A549 (cell line): ENCODE measurements around the gene HCFC1R1. TPM values are rescaled to one million over a fixed set of nuclear protein-coding genes. Genes with fewer than 3 reads are reported as not detected.
"Not testable (repeated sequence)": the region's sequence is repeated elsewhere in the genome, so short reads cannot be mapped to it uniquely, and the experiment has no call there.

Experiments used
- ATAC-seq, 2 experiments: fragments of 200-7000 bp in 1 of 2; fragments of >200 bp in 1 of 2; cut with Nextera tagmentation in 1 of 2; cut with Tn5 transposase in 1 of 2; 3 replicates each; pipeline versions ENCODE4 v1.8.0 to v1.9.1; 2018 to 2020; ENCODE audit warnings: mild to moderate bottlenecking in 1 of 2, moderate library complexity in 1 of 2
- CTCF ChIA-PET: fragments of 300-600 bp; sonication (Branson Sonifier 250); formaldehyde crosslinking; extraction: SDS; loops from one replicate; lab custom pipeline; 2021; ENCODE audit warnings: antibody characterized with exemption, inconsistent platforms; lab: Yijun Ruan, JAX
- POLR2A ChIA-PET: fragments of 350-600 bp; formaldehyde crosslinking; extraction: SDS; loops from one replicate; lab custom pipeline; 2021; ENCODE audit warnings: antibody characterized with exemption, inconsistent platforms; lab: Yijun Ruan, JAX
- DNase-seq, 2 experiments: peaks; one replicate each; pipeline versions ENCODE4 v3.0.0 to v3.0.0-alpha.2; 2011 to 2016; ENCODE audit warnings: low read depth in 1 of 2, low spot score in 1 of 2
- FAIRE-seq: peaks from 2 replicates; lab custom pipeline; 2011; peaks lifted over from hg19 to GRCh38; lab: Jason Lieb, UNC
- H3K27ac ChIP-seq, 2 experiments: fragments of >200 bp; sonication (Bioruptor Twin); formaldehyde crosslinking; 3 replicates each; pipeline ENCODE4 v1.5.1; 2016 to 2017
- H3K4me1 ChIP-seq: fragments of >200 bp; sonication (Bioruptor Twin); formaldehyde crosslinking; 3 replicates; pipeline ENCODE4 v1.6.1; 2016
- H3K4me2 ChIP-seq: fragments of >200 bp; sonication (Bioruptor Twin); formaldehyde crosslinking; 3 replicates; pipeline ENCODE4 v1.6.1; 2016
- H3K4me3 ChIP-seq: fragments of >200 bp; sonication (Bioruptor Twin); formaldehyde crosslinking; 3 replicates; pipeline ENCODE4 v1.5.1; 2016
- H3K9me3 ChIP-seq: fragments of >200 bp; sonication (Bioruptor Twin); formaldehyde crosslinking; 3 replicates; pipeline ENCODE4 v1.6.1; 2016
- CHD2 ChIP-seq: fragments of 150-350 bp; IDR thresholded peaks from 2 replicates; pipeline ENCODE4 v1.6.1; 2014; ENCODE audit warnings: low read length; ENCODE audit not compliant: partially characterized antibody
- FOXS1 ChIP-seq: fragments of 250-450 bp; sonication (Bioruptor Pico); IDR thresholded peaks from 2 replicates; pipeline ENCODE4 v1.5.0; 2020; ENCODE audit warnings: mild to moderate bottlenecking, moderate library complexity
- HES2 ChIP-seq: fragments of >200 bp; sonication (Bioruptor Twin); formaldehyde crosslinking; IDR thresholded peaks from 2 replicates; pipeline ENCODE4 v1.6.1; 2016
- JUN ChIP-seq, 2 experiments: fragments of >200 bp; sonication (Bioruptor Twin); formaldehyde crosslinking; IDR thresholded peaks; 2 replicates in 1 of 2; 3 replicates in 1 of 2; pipeline ENCODE4 v1.6.1; 2016 to 2017
- MAFK ChIP-seq: fragments of 450-650 bp; IDR thresholded peaks from 2 replicates; pipeline ENCODE4 v1.6.1; 2014; ENCODE audit not compliant: partially characterized antibody
- NR3C1 ChIP-seq: fragments of >200 bp; sonication (Bioruptor Twin); formaldehyde crosslinking; IDR thresholded peaks from 3 replicates; pipeline ENCODE4 v1.6.1; 2017
- POLR2AphosphoS2 ChIP-seq: conservative IDR thresholded peaks from 2 replicates; pipeline ENCODE4 v1.6.1; 2012; ENCODE audit warnings: low read length, improper control_type of control experiment, inconsistent platforms
- RARB ChIP-seq: fragments of 250-450 bp; sonication (Bioruptor Pico); IDR thresholded peaks from 2 replicates; pipeline ENCODE4 v1.8.0; 2021; ENCODE audit warnings: mild to moderate bottlenecking, moderate library complexity
- RNF2 ChIP-seq: fragments of 200-600 bp; sonication (generic); IDR thresholded peaks from 2 replicates; pipeline ENCODE4 v1.6.1; 2016; ENCODE audit warnings: low read depth, mild to moderate bottlenecking, antibody characterized with exemption, moderate library complexity, borderline replicate concordance
- TFCP2L1 ChIP-seq: fragments of 250-450 bp; sonication (Bioruptor Pico); IDR thresholded peaks from 2 replicates; pipeline ENCODE4 v1.5.0; 2021; ENCODE audit warnings: mild to moderate bottlenecking
- TP53 ChIP-seq: fragments of 250-450 bp; sonication (Bioruptor Pico); IDR thresholded peaks from 2 replicates; pipeline ENCODE4 v1.5.0; 2021; ENCODE audit warnings: mild to moderate bottlenecking, moderate library complexity
- ZSCAN20 ChIP-seq: fragments of 250-450 bp; sonication (Bioruptor Pico); IDR thresholded peaks from 2 replicates; pipeline ENCODE4 v1.8.0; 2022; ENCODE audit warnings: mild to moderate bottlenecking, moderate library complexity
- WGBS: methylation state at CpG from one replicate; pipeline ENCODE4 v1.1.6; 2017; ENCODE audit errors: missing lambda C conversion rate; 5-methylcytosine and 5-hydroxymethylcytosine counted together
- polyA plus RNA-seq, 4 experiments: library from polyadenylated mRNA; depleted of rRNA in 3 of 4; stranded (reverse); fragments of >200 nt; fragmentation: RNase III in 1 of 4; extraction: RNeasy Plus Mini Kit Qiagen cat#74134 plus additional on column Dnase treatment in 1 of 4; gene quantifications; 2 replicates in 3 of 4; 3 replicates in 1 of 4; pipeline ENCODE4 v1.2.3, GENCODE V29; 2011 to 2017
- TF ChIP-seq, protein P1 (sequence below): fragments of 200-600 bp; sonication (generic); IDR thresholded peaks from 2 replicates; pipeline ENCODE4 v1.6.1; 2016; ENCODE audit warnings: antibody characterized with exemption, mild to moderate bottlenecking, moderate library complexity
- TF ChIP-seq, protein P2 (sequence below): IDR thresholded peaks from 2 replicates; pipeline ENCODE4 v1.6.1; 2012
- TF ChIP-seq, protein P3 (sequence below): fragments of 250-450 bp; sonication (Bioruptor Pico); IDR thresholded peaks from 2 replicates; pipeline ENCODE4 v1.5.0; 2020; ENCODE audit warnings: low read depth, mild to moderate bottlenecking, moderate library complexity

HCFC1R1 gene
- polyA plus RNA-seq, 2 of the 4 experiments (the other 2 are of a cell fraction) = 46.4 to 179 TPM

DNA sequence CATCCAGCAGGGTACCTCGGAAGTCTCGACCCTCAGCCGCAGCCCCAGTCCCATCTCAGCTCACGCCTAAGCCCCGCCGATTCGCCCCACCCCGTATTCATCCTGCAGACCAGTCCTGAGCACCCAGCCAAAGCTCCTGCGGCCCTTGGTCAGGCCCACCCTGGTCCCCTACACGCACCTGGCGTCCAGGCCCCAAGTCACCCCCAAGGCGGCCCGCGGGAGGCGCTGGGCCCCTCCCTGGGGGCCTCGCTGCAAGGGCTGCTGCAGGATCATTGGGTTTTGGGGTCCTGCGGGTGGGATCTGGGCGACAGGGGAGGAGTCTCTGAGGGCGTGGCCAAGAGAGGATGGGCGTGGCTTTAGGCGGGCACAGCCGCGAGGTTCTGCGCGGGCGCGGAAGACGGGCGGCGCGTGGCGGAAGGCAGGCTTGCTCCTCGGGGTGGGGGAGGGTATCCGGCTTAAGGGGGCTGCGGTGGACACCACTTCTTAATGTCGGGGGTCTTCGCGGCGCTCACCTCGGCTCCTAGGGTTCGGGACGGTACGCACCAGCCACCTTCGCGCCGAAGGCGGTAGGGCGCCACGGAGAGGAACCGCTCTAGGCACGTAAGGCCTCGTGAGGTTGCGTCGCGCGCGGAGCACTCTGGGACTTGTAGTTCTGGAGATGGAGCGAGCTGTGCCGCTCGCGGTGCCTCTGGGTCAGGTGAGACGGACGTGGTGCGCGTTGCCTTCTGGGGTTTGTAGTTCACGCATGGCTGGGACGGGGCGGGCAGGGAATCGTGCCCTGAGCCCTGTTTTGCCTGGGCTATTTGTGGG is at the start of gene HCFC1R1, which contains the start of gene THOC6 (continued):
- peak in 1 of 2 experiments; percentile 96; a peak in 4 of 5 replicates for TF ChIP-seq JUN (IDR thresholded peaks at IDR 0.05)
- TF ChIP-seq, protein P1, sequence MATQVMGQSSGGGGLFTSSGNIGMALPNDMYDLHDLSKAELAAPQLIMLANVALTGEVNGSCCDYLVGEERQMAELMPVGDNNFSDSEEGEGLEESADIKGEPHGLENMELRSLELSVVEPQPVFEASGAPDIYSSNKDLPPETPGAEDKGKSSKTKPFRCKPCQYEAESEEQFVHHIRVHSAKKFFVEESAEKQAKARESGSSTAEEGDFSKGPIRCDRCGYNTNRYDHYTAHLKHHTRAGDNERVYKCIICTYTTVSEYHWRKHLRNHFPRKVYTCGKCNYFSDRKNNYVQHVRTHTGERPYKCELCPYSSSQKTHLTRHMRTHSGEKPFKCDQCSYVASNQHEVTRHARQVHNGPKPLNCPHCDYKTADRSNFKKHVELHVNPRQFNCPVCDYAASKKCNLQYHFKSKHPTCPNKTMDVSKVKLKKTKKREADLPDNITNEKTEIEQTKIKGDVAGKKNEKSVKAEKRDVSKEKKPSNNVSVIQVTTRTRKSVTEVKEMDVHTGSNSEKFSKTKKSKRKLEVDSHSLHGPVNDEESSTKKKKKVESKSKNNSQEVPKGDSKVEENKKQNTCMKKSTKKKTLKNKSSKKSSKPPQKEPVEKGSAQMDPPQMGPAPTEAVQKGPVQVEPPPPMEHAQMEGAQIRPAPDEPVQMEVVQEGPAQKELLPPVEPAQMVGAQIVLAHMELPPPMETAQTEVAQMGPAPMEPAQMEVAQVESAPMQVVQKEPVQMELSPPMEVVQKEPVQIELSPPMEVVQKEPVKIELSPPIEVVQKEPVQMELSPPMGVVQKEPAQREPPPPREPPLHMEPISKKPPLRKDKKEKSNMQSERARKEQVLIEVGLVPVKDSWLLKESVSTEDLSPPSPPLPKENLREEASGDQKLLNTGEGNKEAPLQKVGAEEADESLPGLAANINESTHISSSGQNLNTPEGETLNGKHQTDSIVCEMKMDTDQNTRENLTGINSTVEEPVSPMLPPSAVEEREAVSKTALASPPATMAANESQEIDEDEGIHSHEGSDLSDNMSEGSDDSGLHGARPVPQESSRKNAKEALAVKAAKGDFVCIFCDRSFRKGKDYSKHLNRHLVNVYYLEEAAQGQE = 0 out of 2 replicates have a peak, but pooled peaks have one; percentile 28

DNA sequence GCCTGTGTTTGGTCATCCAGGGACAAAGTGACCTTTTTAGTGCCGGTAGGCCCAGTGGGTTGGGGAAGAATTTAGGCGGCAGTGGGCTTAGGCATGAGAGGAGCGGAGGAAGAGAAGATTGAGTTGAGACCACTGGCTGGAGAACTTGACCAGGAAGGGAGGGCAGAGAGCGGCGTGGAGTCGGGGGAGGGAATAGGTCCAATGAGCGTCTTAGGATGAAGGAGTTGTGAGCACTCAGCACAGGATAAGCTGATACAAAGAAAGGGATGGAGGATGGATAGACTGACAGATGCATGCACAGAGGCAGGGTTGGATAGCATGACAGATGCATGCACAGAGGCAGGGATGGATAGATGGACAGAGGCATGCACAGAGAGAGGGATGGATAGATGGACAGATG is 49.7 kb upstream of the HCFC1R1 start:
- WGBS = 66% methylated on average over 7 of the region's 7 CpGs
- no peak for TF ChIP-seq TFCP2L1 (CRISPR knock-in tag)
- no peak for TF ChIP-seq FOXS1 (CRISPR knock-in tag)
- no peak for TF ChIP-seq MAFK
- no peak for TF ChIP-seq NR3C1
- no peak for TF ChIP-seq CHD2
- no peak for TF ChIP-seq HES2
- no peak for TF ChIP-seq RARB
- TF ChIP-seq, protein P2, sequence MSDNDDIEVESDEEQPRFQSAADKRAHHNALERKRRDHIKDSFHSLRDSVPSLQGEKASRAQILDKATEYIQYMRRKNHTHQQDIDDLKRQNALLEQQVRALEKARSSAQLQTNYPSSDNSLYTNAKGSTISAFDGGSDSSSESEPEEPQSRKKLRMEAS = no peak
- TF ChIP-seq POLR2AphosphoS2 = no peak
- TF ChIP-seq, protein P3, sequence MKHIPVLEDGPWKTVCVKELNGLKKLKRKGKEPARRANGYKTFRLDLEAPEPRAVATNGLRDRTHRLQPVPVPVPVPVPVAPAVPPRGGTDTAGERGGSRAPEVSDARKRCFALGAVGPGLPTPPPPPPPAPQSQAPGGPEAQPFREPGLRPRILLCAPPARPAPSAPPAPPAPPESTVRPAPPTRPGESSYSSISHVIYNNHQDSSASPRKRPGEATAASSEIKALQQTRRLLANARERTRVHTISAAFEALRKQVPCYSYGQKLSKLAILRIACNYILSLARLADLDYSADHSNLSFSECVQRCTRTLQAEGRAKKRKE (CRISPR knock-in tag) = no peak
- no peak for TF ChIP-seq ZSCAN20 (CRISPR knock-in tag)
- TF ChIP-seq RNF2 = no peak
- TF ChIP-seq TP53 = no peak

GRCh38 chr16:3072576-3073263 is 49.0 kb upstream of the HCFC1R1 start:
- H3K27ac ChIP-seq, H3K9me3 ChIP-seq, H3K4me3 ChIP-seq, H3K4me2 ChIP-seq, POLR2A ChIA-PET, H3K4me1 ChIP-seq, FAIRE-seq, DNase-seq, CTCF ChIA-PET: not testable (repeated sequence)
- WGBS = 89% methylated on average over 4 of the region's 18 CpGs
- peak; percentile 11 to 29; a peak in 2 of 6 replicates for ATAC-seq

More for the DNA sequence above, 49.7 kb upstream of the HCFC1R1 start:
- no peak for FAIRE-seq
- Histone ChIP-seq H3K9me3 (no peaks in the 10 kb centered on the region), H3K27ac (no peak overlapping the region), H3K4me2 (no peak overlapping the region), H3K4me1 (no peaks in the 10 kb centered on the region), H3K4me3 (no peak overlapping the region)
- no peak; a peak in 1 of 6 replicates for ATAC-seq
- ChIA-PET CTCF (no interaction called here), POLR2A (no interaction called here)
- no peak for DNase-seq

DNA sequence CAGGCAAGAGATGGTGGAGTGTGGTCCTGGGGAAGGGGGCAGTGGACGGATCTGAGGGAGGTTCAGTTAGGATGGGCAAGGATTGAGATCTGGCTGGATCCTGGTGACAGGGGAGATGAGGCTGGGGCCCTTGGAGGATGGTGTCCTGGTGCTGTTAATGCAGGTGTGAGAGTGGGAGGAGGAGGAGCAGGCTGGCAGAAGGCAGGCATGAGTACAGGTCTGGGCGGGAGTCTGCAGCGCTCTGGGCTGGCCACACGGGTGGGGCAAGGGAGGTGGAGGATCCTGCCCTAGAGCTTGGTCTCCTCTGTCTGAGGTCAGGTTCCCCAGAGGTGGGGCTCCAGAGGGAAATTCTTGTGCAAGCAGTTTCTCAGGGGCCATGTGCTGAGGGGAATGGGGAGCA is 48.4 kb upstream of the HCFC1R1 start:
- CTCF ChIA-PET, H3K4me1 ChIP-seq, FAIRE-seq, POLR2A ChIA-PET, H3K27ac ChIP-seq, DNase-seq, H3K9me3 ChIP-seq, H3K4me2 ChIP-seq, H3K4me3 ChIP-seq: not testable (repeated sequence)
- ATAC-seq = peak; percentile 13 to 37; a peak in 1 of 6 replicates
- WGBS = 59% methylated on average over 4 of the region's 4 CpGs
